Mesenchymal stem cell (in vitro differentiated cells and primary cell): Measurements from ENCODE around the gene MTRR.

ENCODE experiments used
- DNase-seq: peaks from one replicate; pipeline ENCODE4 v3.0.0-alpha.2; 2013
- H2AFZ ChIP-seq: one replicate; pipeline ENCODE4 v1.6.1; 2013; ENCODE audit warnings: low read depth, mild to moderate bottlenecking, control low read depth, inconsistent platforms, low read length, moderate library complexity
- H2AK5ac ChIP-seq: 2 replicates; pipeline ENCODE4 v1.6.1; 2013; ENCODE audit warnings: low read length, moderate library complexity, mild to moderate bottlenecking, inconsistent platforms; ENCODE audit not compliant: severe bottlenecking
- H2BK120ac ChIP-seq: one replicate; pipeline ENCODE4 v1.6.1; 2013; ENCODE audit warnings: low read depth, mild to moderate bottlenecking, inconsistent platforms, low read length, moderate library complexity
- H2BK12ac ChIP-seq, 2 experiments: one replicate each; pipeline ENCODE4 v1.6.1; 2013; ENCODE audit warnings: inconsistent platforms in 2 of 2, low read length in 2 of 2, mild to moderate bottlenecking in 2 of 2, moderate library complexity in 2 of 2, control low read depth in 1 of 2
- H2BK15ac ChIP-seq: one replicate; pipeline ENCODE4 v1.6.1; 2013; ENCODE audit warnings: mild to moderate bottlenecking, low read depth, inconsistent platforms; ENCODE audit not compliant: poor library complexity, severe bottlenecking
- H2BK5ac ChIP-seq: 2 replicates; pipeline ENCODE4 v1.6.1; 2013; ENCODE audit warnings: low read depth, mild to moderate bottlenecking, low read length, control low read depth, inconsistent platforms; ENCODE audit not compliant: poor library complexity, severe bottlenecking
- H3K14ac ChIP-seq, 2 experiments: one replicate each; pipeline ENCODE4 v1.6.1; 2013; ENCODE audit warnings: inconsistent platforms in 2 of 2, low read length in 2 of 2, control low read depth in 1 of 2, mild to moderate bottlenecking in 1 of 2, moderate library complexity in 1 of 2
- H3K18ac ChIP-seq, 2 experiments: one replicate each; pipeline ENCODE4 v1.6.1; 2013; ENCODE audit warnings: inconsistent platforms in 2 of 2, low read length in 2 of 2, control low read depth in 1 of 2, low read depth in 1 of 2, mild to moderate bottlenecking in 1 of 2
- H3K23ac ChIP-seq, 2 experiments: one replicate each; pipeline ENCODE4 v1.6.1; 2013; ENCODE audit warnings: inconsistent platforms in 2 of 2, low read length in 2 of 2, mild to moderate bottlenecking in 2 of 2, moderate library complexity in 2 of 2, control low read depth in 1 of 2
- H3K27ac ChIP-seq: 2 replicates; pipeline ENCODE4 v1.5.1; 2013; ENCODE audit warnings: mild to moderate bottlenecking, moderate library complexity, low read length, control low read depth, inconsistent platforms; ENCODE audit not compliant: poor library complexity, severe bottlenecking
- H3K27me3 ChIP-seq, 2 experiments: 2 replicates each; pipeline versions ENCODE4 v1.6.1 to v1.7.0; 2013; ENCODE audit warnings: low read length in 2 of 2, mild to moderate bottlenecking in 2 of 2, moderate library complexity in 2 of 2, control low read depth in 1 of 2, inconsistent platforms in 1 of 2; ENCODE audit not compliant: control insufficient read depth in 1 of 2, insufficient read depth in 1 of 2
- H3K36me3 ChIP-seq, 2 experiments: 2 replicates each; pipeline versions ENCODE4 v1.6.1 to v1.7.0; 2013; ENCODE audit warnings: low read length in 2 of 2, control low read depth in 1 of 2, inconsistent platforms in 1 of 2, low read depth in 1 of 2, mild to moderate bottlenecking in 1 of 2; ENCODE audit not compliant: insufficient read depth in 2 of 2, control insufficient read depth in 1 of 2
- H3K4ac ChIP-seq, 2 experiments: one replicate each; pipeline ENCODE4 v1.6.1; 2013; ENCODE audit warnings: inconsistent platforms in 2 of 2, low read length in 2 of 2, mild to moderate bottlenecking in 2 of 2, moderate library complexity in 2 of 2, control low read depth in 1 of 2, low read depth in 1 of 2
- H3K4me1 ChIP-seq: 2 replicates; pipeline ENCODE4 v1.6.1; 2013; ENCODE audit warnings: low read depth, low read length, control low read depth; ENCODE audit not compliant: control insufficient read depth, insufficient read depth
- H3K4me2 ChIP-seq: 2 replicates; pipeline ENCODE4 v1.6.1; 2013; ENCODE audit warnings: low read length, mild to moderate bottlenecking, inconsistent platforms; ENCODE audit not compliant: poor library complexity, severe bottlenecking
- H3K4me3 ChIP-seq, 2 experiments: 2 replicates each; pipeline versions ENCODE4 v1.5.1 to v1.7.0; 2013; ENCODE audit warnings: low read length in 2 of 2, mild to moderate bottlenecking in 2 of 2, control low read depth in 1 of 2, low read depth in 1 of 2; ENCODE audit not compliant: insufficient read depth in 1 of 2
- H3K79me1 ChIP-seq: replicated peaks from 2 replicates; pipeline ENCODE4 v1.6.1; 2013; ENCODE audit warnings: mild to moderate bottlenecking, control low read depth, low read length, inconsistent platforms; ENCODE audit not compliant: poor library complexity, severe bottlenecking
- H3K9ac ChIP-seq: 2 replicates; pipeline ENCODE4 v1.7.0; 2013; ENCODE audit warnings: mild to moderate bottlenecking, low read length, moderate library complexity
- H3K9me3 ChIP-seq: 2 replicates; pipeline ENCODE4 v1.7.0; 2013; ENCODE audit warnings: mild to moderate bottlenecking, low read length; ENCODE audit not compliant: control insufficient read depth
- H4K8ac ChIP-seq: one replicate; pipeline ENCODE4 v1.6.1; 2013; ENCODE audit warnings: inconsistent platforms, mild to moderate bottlenecking, low read length, moderate library complexity
- H4K91ac ChIP-seq: one replicate; pipeline ENCODE4 v1.6.1; 2013; ENCODE audit warnings: mild to moderate bottlenecking, low read length, inconsistent platforms
- WGBS: methylation state at CpG from one replicate; pipeline ENCODE4 v1.1.7; 2013; ENCODE audit warnings: mixed read lengths; 5-methylcytosine and 5-hydroxymethylcytosine counted together

The MTRR gene

GRCh38 chr5:7897014-7897600 is 28.2 kb downstream of the MTRR start:
- Histone ChIP-seq H3K27ac (no peak overlapping the region), H2BK12ac (no peak overlapping the region), H4K8ac (no peak overlapping the region), H2AK5ac (no peak overlapping the region), H3K79me1 (peaks cover 11% of the 10 kb centered on the region), H2BK5ac (no peak overlapping the region), H2AFZ (no peak overlapping the region), H3K18ac (no peak overlapping the region), H3K4me2 (no peak overlapping the region), H4K91ac (no peak overlapping the region), H3K4ac (no peak overlapping the region), H3K4me3 (no peak overlapping the region), H3K4me1 (no peaks in the 10 kb centered on the region), H3K14ac (no peak overlapping the region), H3K9ac (no peak overlapping the region), H2BK15ac (no peak overlapping the region), H3K36me3 (peaks cover 26 to 98% of the 10 kb centered on the region in 2 experiments), H3K27me3 (no peaks in the 10 kb centered on the region), H3K23ac (no peak overlapping the region), H3K9me3 (no peaks in the 10 kb centered on the region), H2BK120ac (no peak overlapping the region)
- peak; percentile 46 for DNase-seq
- WGBS: 66% methylated on average over 5 of the region's 5 CpGs

- H3K27me3 ChIP-seq: no peaks in the 10 kb centered on the region
- no peak overlapping the region for H4K8ac ChIP-seq
- DNase-seq: no peak
- no peak overlapping the region for H3K4me2 ChIP-seq
- peaks cover 6% of the 10 kb centered on the region for H3K79me1 ChIP-seq
- no peak overlapping the region for H2AK5ac ChIP-seq
- H2AFZ ChIP-seq: no peak overlapping the region
- H2BK12ac ChIP-seq: no peak overlapping the region
- H3K36me3 ChIP-seq: peaks cover 20 to 82% of the 10 kb centered on the region in 2 experiments
- no peak overlapping the region for H4K91ac ChIP-seq
- H3K4me1 ChIP-seq: peaks cover 1% of the 10 kb centered on the region
- no peak overlapping the region for H3K9ac ChIP-seq
- H2BK15ac ChIP-seq: no peak overlapping the region
- H3K4me3 ChIP-seq: no peak overlapping the region
- no peak overlapping the region for H2BK120ac ChIP-seq
- H3K27ac ChIP-seq: no peak overlapping the region
- no peak overlapping the region for H3K23ac ChIP-seq
- no peak overlapping the region for H3K18ac ChIP-seq
- H3K9me3 ChIP-seq: peaks cover 4% of the 10 kb centered on the region
- H3K14ac ChIP-seq: no peak overlapping the region
- no peak overlapping the region for H3K4ac ChIP-seq
- 79% methylated on average over 3 of the region's 3 CpGs for WGBS
- no peak overlapping the region for H2BK5ac ChIP-seq
Measured at GRCh38 chr5:7902201-7902600, 33.3 kb downstream of the MTRR start.

- Histone ChIP-seq H4K91ac (no peak overlapping the region), H2AK5ac (no peak overlapping the region), H3K9me3 (peaks cover 12% of the 10 kb centered on the region), H2AFZ (no peak overlapping the region), H3K79me1 (peaks cover 6% of the 10 kb centered on the region), H2BK5ac (no peak overlapping the region), H3K18ac (no peak overlapping the region), H3K36me3 (peaks cover 20 to 76% of the 10 kb centered on the region in 2 experiments), H3K4me3 (no peak overlapping the region), H2BK120ac (no peak overlapping the region), H3K14ac (no peak overlapping the region), H3K27ac (no peak overlapping the region), H3K23ac (no peak overlapping the region), H3K4me1 (peaks cover 1% of the 10 kb centered on the region), H3K4ac (no peak overlapping the region), H3K27me3 (no peaks in the 10 kb centered on the region), H3K4me2 (no peak overlapping the region), H2BK12ac (no peak overlapping the region), H4K8ac (no peak overlapping the region), H2BK15ac (no peak overlapping the region), H3K9ac (no peak overlapping the region)
- 97% methylated on average over 9 of the region's 9 CpGs for WGBS
- DNase-seq: no peak
Measured at GRCh38 chr5:7902666-7903625, 34.0 kb downstream of the MTRR start.

- Histone ChIP-seq H3K27me3 (no peaks in the 10 kb centered on the region), H2AK5ac (no peak overlapping the region), H3K9me3 (peaks cover 23% of the 10 kb centered on the region), H3K79me1 (peaks cover 4% of the 10 kb centered on the region), H3K4me3 (no peak overlapping the region), H2BK5ac (no peak overlapping the region), H3K18ac (no peak overlapping the region), H4K91ac (no peak overlapping the region), H2BK12ac (no peak overlapping the region), H3K36me3 (peaks cover 11 to 72% of the 10 kb centered on the region in 2 experiments), H3K4ac (no peak overlapping the region), H3K9ac (no peak overlapping the region), H3K4me2 (no peak overlapping the region), H2AFZ (no peak overlapping the region), H3K23ac (no peak overlapping the region), H3K4me1 (peaks cover 1% of the 10 kb centered on the region), H2BK15ac (no peak overlapping the region), H2BK120ac (no peak overlapping the region), H4K8ac (no peak overlapping the region), H3K14ac (no peak overlapping the region), H3K27ac (no peak overlapping the region)
- DNase-seq: peak; percentile 46
- 100% methylated on average over 1 of the region's 2 CpGs for WGBS
Measured at GRCh38 chr5:7904170-7904569, 35.2 kb downstream of the MTRR start.
